Kidney (tissue), 14 donors: ENCODE measurements around the gene RPS6KA2. TPM values are rescaled to one million over a fixed set of nuclear protein-coding genes. Genes with fewer than 3 reads are reported as not detected.

Experiments
- DNase-seq, 5 donors: peaks; one replicate each; pipeline ENCODE4 v3.0.0-alpha.2; 2013 to 2020
- FAIRE-seq: peaks from 2 replicates; lab custom pipeline; 2012; peaks lifted over from hg19 to GRCh38; lab: Jason Lieb, UNC
- H3K27ac ChIP-seq, 2 donors: one replicate each; pipeline ENCODE4 v1.7.0; 2013; ENCODE audit warnings: low read depth in 2 of 2, low read length in 2 of 2, inconsistent platforms in 1 of 2
- H3K27me3 ChIP-seq: one replicate; pipeline ENCODE4 v1.7.1; 2013; ENCODE audit warnings: low read length, inconsistent platforms; ENCODE audit not compliant: control insufficient read depth, insufficient read depth
- H3K36me3 ChIP-seq, 3 donors: one replicate each; pipeline versions ENCODE4 v1.7.0 to v1.7.1; 2013; ENCODE audit warnings: low read length in 3 of 3, control low read depth in 1 of 3, inconsistent platforms in 1 of 3; ENCODE audit not compliant: insufficient read depth in 3 of 3, control insufficient read depth in 2 of 3
- H3K4me1 ChIP-seq, 3 donors: one replicate each; pipeline versions ENCODE4 v1.7.0 to v1.7.1; 2013; ENCODE audit warnings: low read length in 3 of 3, inconsistent platforms in 1 of 3, low read depth in 1 of 3; ENCODE audit not compliant: control insufficient read depth in 2 of 3, insufficient read depth in 2 of 3
- H3K4me3 ChIP-seq, 3 donors: one replicate each; pipeline versions ENCODE4 v1.7.0 to v1.8.1; 2013; ENCODE audit warnings: low read length in 3 of 3, control low read depth in 1 of 3, inconsistent platforms in 1 of 3
- H3K9ac ChIP-seq, 3 donors: one replicate each; pipeline versions ENCODE4 v1.7.0 to v1.7.1; 2013; ENCODE audit warnings: low read length in 3 of 3, control low read depth in 1 of 3, inconsistent platforms in 1 of 3
- H3K9me3 ChIP-seq, 3 donors: one replicate each; pipeline versions ENCODE4 v1.7.0 to v1.7.1; 2013; ENCODE audit warnings: low read length in 3 of 3, control low read depth in 1 of 3, inconsistent platforms in 1 of 3; ENCODE audit not compliant: control insufficient read depth in 2 of 3, insufficient read depth in 1 of 3
- CTCF ChIP-seq: IDR thresholded peaks from 3 replicates; pipeline ENCODE4 v1.5.1; 2012; ENCODE audit warnings: mild to moderate bottlenecking, moderate library complexity, borderline replicate concordance; ENCODE audit not compliant: insufficient read depth; ENCODE audit errors: extremely low read depth
- intact Hi-C: fragments of 100-400 bp; cut with DNase I; formaldehyde crosslinking; loops from one replicate; pipeline ENCODE4 v1.11.1; 2022
- polyA plus RNA-seq: library from polyadenylated mRNA; stranded (reverse); fragments of 350-450 nt; fragmentation: Illumina TruSeq; extraction: RNeasy Lipid Tissue Mini Kit (QIAGEN cat#74804); gene quantifications from one replicate; pipeline ENCODE4 v1.2.3, GENCODE V29; 2014; ENCODE audit warnings: low read depth, low replicate concordance; ENCODE audit not compliant: insufficient read depth
- total RNA-seq: library from RNA; stranded (reverse); fragmentation: NEBNext Ultra II Directional; extraction: Animal tissue kit (Norgen Biotek cat#: 25700); gene quantifications from one replicate; pipeline ENCODE4 v1.2.1, GENCODE V29; 2021
- donor health status: control.
- donor health status: control.
- donor health status: control.
- donor health status: control.
- donor health status: control.
- donor health status: DM: yes; HTN: yes; CAD: no.
- donor health status: Normal renal cell carcinoma (clear cell type).

Gene RPS6KA2
- total and polyA plus RNA-seq, 2 donors from 2014 or later: 12.3 to 61.2 TPM

DNA sequence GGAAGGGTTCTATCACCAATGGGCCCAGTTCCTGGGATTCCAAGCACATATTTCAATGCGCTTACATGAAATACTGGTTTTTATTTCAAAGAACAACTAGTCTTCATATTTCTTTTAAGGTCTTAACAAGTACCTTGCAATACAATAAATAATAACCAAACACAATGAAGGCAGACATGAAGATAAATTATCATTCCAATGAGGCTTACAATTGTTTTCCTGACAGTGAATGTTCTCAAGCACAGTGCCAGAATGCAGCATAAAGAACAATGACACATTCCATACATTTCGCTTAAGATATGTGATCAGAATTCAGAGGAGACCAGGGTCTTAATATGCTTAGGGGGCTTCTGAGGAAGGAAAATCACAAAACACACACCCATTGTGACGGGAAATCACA, 66.8 kb downstream of the RPS6KA2 start:
- no peak for TF ChIP-seq CTCF
- FAIRE-seq (no peak), DNase-seq (no peak)
- Histone ChIP-seq H3K9me3 (no peaks in the 10 kb centered on the region), H3K27me3 (no peaks in the 10 kb centered on the region), H3K9ac (no peak overlapping the region), H3K4me3 (no peak overlapping the region), H3K4me1 (peaks cover 0 to 8% (median 3%) of the 10 kb centered on the region in 3 donors), H3K27ac (no peak overlapping the region), H3K36me3 (no peaks in the 10 kb centered on the region)
- intact Hi-C loops: no loop called here

DNA sequence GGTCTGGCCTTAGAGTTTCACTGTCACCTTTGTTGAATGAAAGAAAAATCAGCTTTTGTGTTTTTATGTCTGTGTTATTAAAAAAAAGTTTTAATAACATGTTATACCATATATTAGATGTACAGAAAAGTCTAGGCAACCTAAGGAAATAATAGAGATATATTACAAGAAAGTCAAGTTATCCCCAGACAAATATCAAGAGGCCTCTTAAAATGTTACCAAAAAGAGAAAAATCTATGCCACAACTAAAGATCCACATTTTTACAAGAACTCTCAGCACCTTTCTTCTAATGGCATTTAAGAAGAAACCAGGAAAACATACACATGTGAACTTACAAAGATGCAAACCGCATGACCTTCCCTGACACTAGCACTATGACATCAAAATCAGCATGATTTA, 67.4 kb downstream of the RPS6KA2 start:
- no peaks in the 10 kb centered on the region for H3K9me3 ChIP-seq
- H3K36me3 ChIP-seq: no peaks in the 10 kb centered on the region
- intact Hi-C loops: no loop called here
- H3K9ac ChIP-seq: no peak overlapping the region
- FAIRE-seq: no peak
- H3K4me3 ChIP-seq: no peak overlapping the region
- no peak overlapping the region for H3K27ac ChIP-seq
- no peaks in the 10 kb centered on the region for H3K27me3 ChIP-seq
- TF ChIP-seq CTCF: no peak
- DNase-seq: no peak
- H3K4me1 ChIP-seq: peaks cover 0 to 8% (median 3%) of the 10 kb centered on the region in 3 donors

- FAIRE-seq (no peak), DNase-seq (no peak)
- TF ChIP-seq CTCF: no peak
- Histone ChIP-seq H3K4me3 (no peak overlapping the region), H3K36me3 (no peaks in the 10 kb centered on the region), H3K9ac (no peak overlapping the region), H3K27ac (no peak overlapping the region), H3K9me3 (no peaks in the 10 kb centered on the region), H3K27me3 (no peaks in the 10 kb centered on the region), H3K4me1 (peaks cover 0 to 8% (median 3%) of the 10 kb centered on the region in 3 donors)
- intact Hi-C loops: no loop called here
Observed at GRCh38 chr6:166559211-166559610, 67.8 kb downstream of the RPS6KA2 start.
